Activated CD8-positive, alpha-beta memory T cell treated with anti-CD3 and anti-CD28 coated beads, Interleukin-2, amount 10 ng/mL, durations not matched to agents 7 days and 5 days (primary cell): Measurements from ENCODE around the gene AIP. TPM values are rescaled to one million over a fixed set of nuclear protein-coding genes. Genes with fewer than 3 reads are reported as not detected.
"Not testable (repeated sequence)": the region's sequence is repeated elsewhere in the genome, so short reads cannot be mapped to it uniquely, and the experiment has no call there.

Experiments
- ATAC-seq: fragments of 150-1000 bp; cut with Tn5 transposase; one replicate; pipeline ENCODE4 v1.10.0; 2021; ENCODE audit warnings: moderate library complexity
- CTCF ChIA-PET: fragments of 350-600 bp; sonication (Branson Sonifier 250); formaldehyde crosslinking; loops from one replicate; lab custom pipeline; 2021; ENCODE audit warnings: antibody characterized with exemption; lab: Charles Lee
- DNase-seq: peaks from one replicate; pipeline ENCODE4 v3.0.0-alpha.2; 2020
- H3K27ac Mint-ChIP-seq: one replicate; pipeline ENCODE4 v1.8.0; 2021; ENCODE audit warnings: mild to moderate bottlenecking, mixed read lengths
- H3K27me3 Mint-ChIP-seq: one replicate; pipeline ENCODE4 v1.8.0; 2021; ENCODE audit warnings: mixed read lengths
- H3K36me3 Mint-ChIP-seq: one replicate; pipeline ENCODE4 v1.8.0; 2021; ENCODE audit warnings: mild to moderate bottlenecking, mixed read lengths
- H3K4me1 Mint-ChIP-seq: one replicate; pipeline ENCODE4 v1.8.0; 2021; ENCODE audit warnings: mixed read lengths
- H3K4me3 Mint-ChIP-seq: one replicate; pipeline ENCODE4 v1.8.0; 2021; ENCODE audit warnings: mild to moderate bottlenecking, moderate library complexity, mixed read lengths
- H3K9me3 Mint-ChIP-seq: one replicate; pipeline ENCODE4 v1.8.0; 2022; ENCODE audit warnings: low read depth, mixed read lengths
- total RNA-seq, 2 experiments: library from RNA; stranded (reverse); gene quantifications; one replicate each; pipeline ENCODE4 v1.2.3, GENCODE V29; 2021

AIP gene
- total RNA-seq, 2 experiments from 2014 or later = 168 to 178 TPM

GRCh38 chr11:67452141-67452952 is 30.5 kb upstream of the AIP start, which contains the start of gene GPR152:
GPR152 (minus strand) TSS chr11:67452729; CDS start chr11:67452724, 5 bp downstream.
- Mint-ChIP-seq H3K4me1 (peaks cover 18% of the 10 kb centered on the region), H3K27ac (no peak within 1 kb of the TSS), H3K27me3 (peaks cover 2% of the 10 kb centered on the region), H3K36me3 (no peaks in the 10 kb centered on the region), H3K4me3 (no peak within 1 kb of the TSS), H3K9me3 (no peaks in the 10 kb centered on the region)
- DNase-seq = no peak
- ATAC-seq = no peak
- CTCF ChIA-PET = interaction anchor here (1.0 to 2.1 kb wide), 2 partner anchors 13 to 101 kb away, joined by 3 to 5 read pairs; no protein-coding TSS in a partner anchor

- CTCF ChIA-PET = no interaction called here
- Mint-ChIP-seq H3K4me3 (no peak overlapping the region), H3K36me3 (no peaks in the 10 kb centered on the region), H3K4me1 (peaks cover 8% of the 10 kb centered on the region), H3K27ac (no peak overlapping the region), H3K9me3 (no peaks in the 10 kb centered on the region), H3K27me3 (peaks cover 2% of the 10 kb centered on the region)
- ATAC-seq (no peak), DNase-seq (no peak)
Observed at GRCh38 chr11:67453816-67454732, 28.8 kb upstream of the AIP start.

DNA sequence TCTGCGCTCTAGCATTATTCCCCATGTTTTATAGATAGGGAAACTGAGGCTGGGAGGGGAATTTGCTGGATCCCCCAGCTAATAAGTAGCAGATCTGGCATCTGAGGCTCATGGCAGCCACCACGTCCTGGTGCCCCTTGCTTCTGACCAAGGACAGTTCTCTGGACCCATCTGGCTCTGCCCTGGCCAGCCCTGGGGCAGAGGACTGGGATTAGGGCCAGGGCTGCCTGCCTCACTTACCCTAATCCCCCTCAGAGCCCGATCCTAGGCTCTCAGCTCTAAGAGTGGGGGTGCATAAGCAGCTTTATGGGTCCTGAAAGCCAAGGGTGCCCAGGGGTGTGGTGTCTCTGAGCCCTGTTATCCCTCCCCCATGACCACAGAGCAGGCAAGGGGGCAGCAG is 27.8 kb upstream of the AIP start, which contains the start of gene CABP4:
TSS of gene CABP4 (plus strand) at position 301 of the 400 bp plus-strand sequence. CDS start at position 371, 70 bp downstream.
- H3K4me3 Mint-ChIP-seq = no peak within 1 kb of the TSS
- DNase-seq = no peak
- CTCF ChIA-PET = interaction anchor here (1.4 kb wide), 1 partner anchor 50 kb away, joined by 3 read pairs; the partner anchor contains the start of gene PITPNM1
- H3K9me3 Mint-ChIP-seq = no peaks in the 10 kb centered on the region
- peaks cover 7% of the 10 kb centered on the region for H3K4me1 Mint-ChIP-seq
- peaks cover under 1% of the 10 kb centered on the region for H3K27me3 Mint-ChIP-seq
- H3K27ac Mint-ChIP-seq = no peak within 1 kb of the TSS
- H3K36me3 Mint-ChIP-seq = no peaks in the 10 kb centered on the region
- ATAC-seq = no peak

GRCh38 chr11:67456068-67456705 is 26.6 kb upstream of the AIP start:
- Mint-ChIP-seq H3K9me3 (no peaks in the 10 kb centered on the region), H3K4me1 (peaks cover 9% of the 10 kb centered on the region), H3K4me3 (no peak overlapping the region), H3K36me3 (no peaks in the 10 kb centered on the region), H3K27me3 (no peaks in the 10 kb centered on the region), H3K27ac (no peak overlapping the region)
- ATAC-seq (no peak), DNase-seq (no peak)
- CTCF ChIA-PET = interaction anchor here (0.8 to 1.4 kb wide), 2 partner anchors 49 to 100 kb away, joined by 3 read pairs; partner anchors contain the start of gene PITPNM1

DNA sequence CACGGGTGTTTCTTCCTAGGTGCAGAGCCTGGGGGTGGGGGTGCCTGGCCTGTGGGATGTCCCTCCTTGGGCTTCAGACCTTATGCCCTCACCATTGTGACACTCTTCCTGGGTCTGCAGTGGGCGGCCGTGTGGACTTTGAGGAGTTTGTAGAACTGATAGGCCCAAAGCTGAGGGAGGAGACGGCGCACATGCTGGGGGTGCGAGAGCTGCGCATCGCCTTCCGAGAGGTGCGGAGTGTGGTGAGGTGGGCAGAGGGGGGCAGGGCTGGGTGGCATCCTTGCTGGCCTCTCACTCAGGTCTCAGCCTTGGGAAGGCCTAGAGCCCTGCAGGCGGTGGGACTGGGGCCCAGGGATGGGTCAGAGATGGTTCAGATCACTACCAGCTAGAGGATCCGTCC is 25.4 kb upstream of the AIP start:
- peaks cover 4% of the 10 kb centered on the region for H3K4me1 Mint-ChIP-seq
- no peak for DNase-seq
- CTCF ChIA-PET = interaction anchor here (1.8 kb wide), 1 partner anchor 11 kb away, joined by 4 read pairs; no protein-coding TSS in a partner anchor
- no peak for ATAC-seq
- no peak overlapping the region for H3K4me3 Mint-ChIP-seq
- no peaks in the 10 kb centered on the region for H3K9me3 Mint-ChIP-seq
- no peak overlapping the region for H3K27ac Mint-ChIP-seq
- no peaks in the 10 kb centered on the region for H3K27me3 Mint-ChIP-seq
- H3K36me3 Mint-ChIP-seq = no peaks in the 10 kb centered on the region

DNA sequence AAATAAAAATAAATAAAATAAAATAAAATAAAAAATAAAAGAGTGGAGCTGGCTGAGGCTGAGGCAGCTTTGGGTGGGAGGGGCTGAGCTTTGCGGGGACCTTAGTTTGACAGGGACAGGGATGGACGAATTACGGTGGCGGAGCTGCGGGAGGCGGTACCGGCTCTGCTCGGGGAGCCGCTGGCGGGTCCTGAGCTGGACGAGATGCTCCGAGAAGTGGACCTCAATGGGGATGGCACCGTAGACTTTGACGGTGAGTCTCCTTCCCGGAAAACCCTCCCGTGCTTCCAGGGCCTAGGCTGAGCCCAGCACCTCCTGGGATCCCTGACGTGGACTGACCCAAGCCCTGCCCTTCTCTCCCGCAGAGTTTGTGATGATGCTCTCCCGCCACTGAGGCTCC is 24.6 kb upstream of the AIP start:
- no peak overlapping the region for H3K4me3 Mint-ChIP-seq
- no peak for ATAC-seq

GRCh38 chr11:67463186-67463585 is 19.6 kb upstream of the AIP start:
- Mint-ChIP-seq H3K36me3 (peaks cover 1% of the 10 kb centered on the region), H3K4me3 (no peak overlapping the region), H3K9me3 (no peaks in the 10 kb centered on the region), H3K27ac (no peak overlapping the region), H3K4me1 (peaks cover 27% of the 10 kb centered on the region), H3K27me3 (no peaks in the 10 kb centered on the region)
- CTCF ChIA-PET = interaction anchor here (1.4 kb wide), 1 partner anchor 80 kb away, joined by 3 read pairs; no protein-coding TSS in a partner anchor
- DNase-seq (no peak), ATAC-seq (no peak)

More for the DNA sequence above, 24.6 kb upstream of the AIP start:
- H3K9me3 Mint-ChIP-seq = no peaks in the 10 kb centered on the region
- H3K4me1 Mint-ChIP-seq = peaks cover 4% of the 10 kb centered on the region
- no peak for DNase-seq
- no peak overlapping the region for H3K27ac Mint-ChIP-seq
- CTCF ChIA-PET = interaction anchor here (1.8 kb wide), 1 partner anchor 10 kb away, joined by 4 read pairs; no protein-coding TSS in a partner anchor
- H3K36me3 Mint-ChIP-seq = no peaks in the 10 kb centered on the region
- H3K27me3 Mint-ChIP-seq = no peaks in the 10 kb centered on the region

DNA sequence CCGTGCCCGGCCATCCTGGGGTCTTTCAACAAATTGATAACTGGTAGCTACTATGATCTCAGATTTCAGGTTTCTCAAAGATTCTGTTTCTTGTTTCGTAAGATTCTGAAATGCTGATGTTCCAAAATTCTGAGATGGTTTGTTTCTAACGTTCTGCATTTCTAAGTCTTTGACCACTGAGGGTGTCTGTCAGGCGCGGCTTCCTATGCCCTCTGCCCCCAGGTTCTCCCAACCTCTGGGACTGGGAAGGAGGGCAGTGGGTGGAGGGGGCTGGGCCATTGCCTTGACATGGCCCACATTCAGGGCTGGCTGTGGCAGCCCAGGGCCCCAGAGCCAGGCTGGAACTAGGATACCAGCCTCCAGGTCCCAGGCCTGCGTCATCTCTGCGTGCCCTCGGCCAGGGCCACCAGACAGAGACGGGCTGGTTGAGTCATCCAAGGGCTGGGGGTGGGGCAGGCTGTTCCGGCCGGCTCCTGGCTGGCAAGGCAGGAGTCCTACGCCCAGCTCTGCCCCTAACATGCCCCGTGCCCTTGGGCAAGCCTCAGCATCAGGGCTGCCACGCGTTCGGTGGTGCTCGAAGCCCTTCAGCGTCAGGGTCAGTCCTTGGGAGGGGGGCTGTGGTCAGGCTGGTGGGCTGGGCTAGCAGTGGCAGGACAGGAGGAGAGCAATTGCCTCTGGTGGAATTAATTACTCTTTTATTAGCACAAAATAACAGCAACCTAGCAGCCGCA is 19.0 kb upstream of the AIP start:
- H3K36me3 Mint-ChIP-seq = peaks cover 1% of the 10 kb centered on the region
- no peaks in the 10 kb centered on the region for H3K27me3 Mint-ChIP-seq
- H3K4me1 Mint-ChIP-seq = peaks cover 31% of the 10 kb centered on the region
- peak overlapping the region; percentile 84 for H3K4me3 Mint-ChIP-seq
- no peak for DNase-seq
- no peaks in the 10 kb centered on the region for H3K9me3 Mint-ChIP-seq
- H3K27ac Mint-ChIP-seq = peak overlapping the region; percentile 87
- CTCF ChIA-PET = interaction anchor here (1.4 to 2.4 kb wide), 2 partner anchors 25 to 81 kb away, joined by 3 to 10 read pairs; no protein-coding TSS in a partner anchor
- ATAC-seq = no peak

- Mint-ChIP-seq H3K4me1 (peaks cover 35% of the 10 kb centered on the region), H3K36me3 (peaks cover 1% of the 10 kb centered on the region), H3K4me3 (peak overlapping the region; percentile 84), H3K27me3 (no peaks in the 10 kb centered on the region), H3K27ac (peak overlapping the region; percentile 87), H3K9me3 (no peaks in the 10 kb centered on the region)
- peak; percentile 83 for ATAC-seq
- peak; percentile 96 for DNase-seq
- CTCF ChIA-PET = interaction anchor here (1.0 to 2.4 kb wide), 6 partner anchors 19 to 82 kb away, joined by 3 to 10 read pairs (median 4); partner anchors contain the start of genes AIP and PPP1CA
Observed at GRCh38 chr11:67464411-67465188, 18.2 kb upstream of the AIP start.

DNA sequence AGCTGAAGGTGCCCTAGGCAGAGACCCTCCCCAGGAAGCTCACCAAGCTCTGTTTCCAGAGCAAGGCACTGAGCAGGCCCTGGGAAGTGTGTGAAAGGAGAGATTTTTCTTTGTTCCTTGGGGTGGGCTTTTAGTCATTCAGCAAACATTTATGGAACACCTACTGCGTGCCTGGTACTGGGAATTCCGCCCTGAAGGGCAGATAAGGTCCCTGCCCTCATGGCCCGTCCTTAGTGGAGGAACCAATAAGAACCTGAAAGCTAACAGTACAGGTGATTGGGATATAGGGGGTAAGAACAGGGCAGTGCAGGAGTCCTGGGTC is 17.7 kb upstream of the AIP start:
- no peaks in the 10 kb centered on the region for H3K9me3 Mint-ChIP-seq
- CTCF ChIA-PET = interaction anchor here (1.0 to 2.4 kb wide), 5 partner anchors 18 to 63 kb away, joined by 3 to 10 read pairs (median 4); partner anchors contain the start of genes AIP and PPP1CA
- peak overlapping the region; percentile 84 for H3K4me3 Mint-ChIP-seq
- ATAC-seq (no peak), DNase-seq (no peak)
- peak overlapping the region; percentile 87 for H3K27ac Mint-ChIP-seq
- H3K27me3 Mint-ChIP-seq = no peaks in the 10 kb centered on the region
- peaks cover 1% of the 10 kb centered on the region for H3K36me3 Mint-ChIP-seq
- H3K4me1 Mint-ChIP-seq = peaks cover 33% of the 10 kb centered on the region

GRCh38 chr11:67465530-67465929 is 17.3 kb upstream of the AIP start:
- not testable (repeated sequence) for ATAC-seq, H3K27me3 Mint-ChIP-seq, H3K9me3 Mint-ChIP-seq, H3K36me3 Mint-ChIP-seq, DNase-seq
- Mint-ChIP-seq H3K27ac (peak overlapping the region; percentile 87), H3K4me1 (peaks cover 31% of the 10 kb centered on the region), H3K4me3 (peak overlapping the region; percentile 84)
- CTCF ChIA-PET = interaction anchor here (1.0 to 2.4 kb wide), 4 partner anchors 18 to 63 kb away, joined by 3 to 10 read pairs (median 6); partner anchors contain the start of genes AIP and PPP1CA
